SK-N-MC (cell line): ENCODE measurements around the gene VPS41.

Source experiments
- EZH2 ChIP-seq: fragments of 200-600 bp; sonication (generic); IDR thresholded peaks from one replicate; pipeline ENCODE4 v1.6.1; 2017; ENCODE audit warnings: antibody characterized with exemption
- POLR2AphosphoS5 ChIP-seq: IDR thresholded peaks from 2 replicates; pipeline ENCODE4 v1.6.1; 2012; ENCODE audit warnings: mild to moderate bottlenecking, low read depth, low read length, borderline replicate concordance

- TF ChIP-seq EZH2, result no peak
- TF ChIP-seq POLR2AphosphoS5, result no peak
Observed at GRCh38 chr7:38777609-38778008, 131.4 kb downstream of the VPS41 start.
